Keratinocyte (primary cell): ENCODE data around the gene SLC12A8. TPM values are rescaled to one million over a fixed set of nuclear protein-coding genes. Genes with fewer than 3 reads are reported as not detected.

ENCODE experiments used
- DNase-seq: peaks from one replicate; pipeline ENCODE4 v3.0.0-alpha.2; 2011; ENCODE audit warnings: low read depth, missing footprints, low spot score
- FAIRE-seq: peaks from 2 replicates; lab custom pipeline; 2011; peaks lifted over from hg19 to GRCh38; lab: Jason Lieb, UNC
- H2AFZ ChIP-seq: 2 replicates; pipeline ENCODE4 v1.6.0; 2012; ENCODE audit warnings: low read length, control low read depth, inconsistent platforms; ENCODE audit not compliant: control insufficient read depth
- H3K27ac ChIP-seq: 2 replicates; pipeline ENCODE4 v1.5.1; 2011; ENCODE audit warnings: low read length; ENCODE audit not compliant: control insufficient read depth, insufficient read depth
- H3K27me3 ChIP-seq: 3 replicates; pipeline ENCODE4 v1.6.0; 2011; ENCODE audit warnings: low read length; ENCODE audit not compliant: control insufficient read depth, insufficient read depth; ENCODE audit errors: extremely low read depth
- H3K36me3 ChIP-seq, 2 experiments: 2 replicates in 1 of 2; 3 replicates in 1 of 2; pipeline ENCODE4 v1.5.1; 2011; ENCODE audit warnings: low read length in 2 of 2, mild to moderate bottlenecking in 1 of 2; ENCODE audit not compliant: control insufficient read depth in 2 of 2, insufficient read depth in 2 of 2; ENCODE audit errors: extremely low read depth in 1 of 2
- H3K4me1 ChIP-seq: 3 replicates; pipeline ENCODE4 v1.5.1; 2011; ENCODE audit warnings: low read length; ENCODE audit not compliant: control insufficient read depth, insufficient read depth; ENCODE audit errors: extremely low read depth
- H3K4me2 ChIP-seq: 3 replicates; pipeline ENCODE4 v1.6.0; 2011; ENCODE audit warnings: low read depth, low read length; ENCODE audit not compliant: control insufficient read depth, insufficient read depth; ENCODE audit errors: extremely low read depth
- H3K4me3 ChIP-seq, 3 experiments: fragments of 200-600 bp in 1 of 3; sonication (generic) in 1 of 3; 2 replicates in 2 of 3; 3 replicates in 1 of 3; pipeline ENCODE4 v1.5.1; 2011 to 2016; ENCODE audit warnings: low read length in 3 of 3, mild to moderate bottlenecking in 3 of 3, control low read depth in 2 of 3, inconsistent platforms in 1 of 3, low read depth in 1 of 3, mixed read lengths in 1 of 3, mixed run types in 1 of 3, moderate library complexity in 1 of 3; ENCODE audit not compliant: control insufficient read depth in 2 of 3, insufficient read depth in 2 of 3; ENCODE audit errors: extremely low read depth in 1 of 3
- H3K79me2 ChIP-seq: 2 replicates; pipeline ENCODE4 v1.6.0; 2012; ENCODE audit warnings: low read length; ENCODE audit not compliant: control insufficient read depth, insufficient read depth
- H3K9ac ChIP-seq: 3 replicates; pipeline ENCODE4 v1.6.0; 2011; ENCODE audit warnings: low read length; ENCODE audit not compliant: control insufficient read depth, insufficient read depth; ENCODE audit errors: extremely low read depth
- H3K9me1 ChIP-seq: 3 replicates; pipeline ENCODE4 v1.6.0; 2011; ENCODE audit warnings: low read length; ENCODE audit not compliant: control insufficient read depth, insufficient read depth; ENCODE audit errors: extremely low read depth
- H3K9me3 ChIP-seq: 2 replicates; pipeline ENCODE4 v1.5.1; 2012; ENCODE audit warnings: low read depth, low read length; ENCODE audit not compliant: control insufficient read depth
- H4K20me1 ChIP-seq: 3 replicates; pipeline ENCODE4 v1.6.0; 2011; ENCODE audit warnings: low read length; ENCODE audit not compliant: control insufficient read depth, insufficient read depth; ENCODE audit errors: extremely low read depth
- CTCF ChIP-seq, 3 experiments: IDR thresholded peaks in 1 of 3; conservative IDR thresholded peaks in 1 of 3; optimal IDR thresholded peaks in 1 of 3; 2 replicates in 2 of 3; 3 replicates in 1 of 3; pipeline versions ENCODE3 to v1.5.1; 2011; ENCODE audit warnings: low read length in 3 of 3, mild to moderate bottlenecking in 3 of 3, moderate library complexity in 2 of 3, control low read depth in 1 of 3, inconsistent platforms in 1 of 3; ENCODE audit not compliant: insufficient read depth in 2 of 3; ENCODE audit errors: extremely low read depth in 1 of 3
- EZH2 ChIP-seq: IDR thresholded peaks from one replicate; pipeline ENCODE4 v1.6.1; 2012; ENCODE audit warnings: inconsistent platforms, mild to moderate bottlenecking, low read length, moderate library complexity
- dilution Hi-C: fragments of 300-500 bp; cut with MboI; formaldehyde crosslinking; loops from one replicate; pipeline ENCODE4 v1.7.0; 2020; ENCODE audit warnings: low sequenced_read_pairs; ENCODE audit not compliant: extremely low pct_ligation_motif_present
- polyA plus RNA-seq, 5 experiments: library from polyadenylated mRNA; depleted of rRNA in 3 of 5; stranded (reverse) in 3 of 5; stranded (forward) in 1 of 5; unstranded in 1 of 5; fragments of >200 nt; gene quantifications; 1 replicate in 1 of 5; 2 replicates in 3 of 5; 3 replicates in 1 of 5; pipeline versions ENCODE4 v1.2.1 to v1.2.3, GENCODE V29; 2011 to 2012; ENCODE audit warnings: missing spikeins in 2 of 5, low read depth in 1 of 5, low replicate concordance in 1 of 5

The SLC12A8 gene
- polyA plus RNA-seq, 1 donor (not counting 4 experiments of a cell fraction or from before 2014, with no cell fraction given): 6.9 TPM

GRCh38 chr3:125186800-125187598 is 25.5 kb downstream of the SLC12A8 start:
- H4K20me1 ChIP-seq: no peaks in the 10 kb centered on the region
- dilution Hi-C loops: no loop called here
- peaks cover 14 to 22% of the 10 kb centered on the region in 2 experiments for H3K36me3 ChIP-seq
- H3K4me2 ChIP-seq: no peak overlapping the region
- H3K79me2 ChIP-seq: no peaks in the 10 kb centered on the region
- no peak overlapping the region for H3K4me3 ChIP-seq
- no peaks in the 10 kb centered on the region for H3K4me1 ChIP-seq
- FAIRE-seq (no peak), DNase-seq (no peak)
- H3K9me1 ChIP-seq: no peaks in the 10 kb centered on the region
- H2AFZ ChIP-seq: no peak overlapping the region
- H3K9ac ChIP-seq: no peak overlapping the region
- H3K27ac ChIP-seq: no peak overlapping the region
- H3K9me3 ChIP-seq: no peaks in the 10 kb centered on the region
- H3K27me3 ChIP-seq: no peaks in the 10 kb centered on the region
- TF ChIP-seq CTCF (optimal IDR thresholded peaks at IDR 0.05 in 1 of 3, IDR thresholded peaks at IDR 0.05 in 1 of 3, conservative IDR thresholded peaks at IDR 0.05 in 1 of 3; ENCODE audit: extremely low read depth in 1 of 3, insufficient read depth in 2 of 3, low read length in 3 of 3) (no peak), EZH2 (no peak)

- TF ChIP-seq CTCF (optimal IDR thresholded peaks at IDR 0.05 in 1 of 3, IDR thresholded peaks at IDR 0.05 in 1 of 3, conservative IDR thresholded peaks at IDR 0.05 in 1 of 3; ENCODE audit: extremely low read depth in 1 of 3, insufficient read depth in 2 of 3, low read length in 3 of 3) (no peak), EZH2 (no peak)
- dilution Hi-C loops: no loop called here
- Histone ChIP-seq H3K9ac (no peak overlapping the region), H3K4me2 (no peak overlapping the region), H3K27me3 (no peaks in the 10 kb centered on the region), H3K4me3 (no peak overlapping the region), H2AFZ (no peak overlapping the region), H4K20me1 (no peaks in the 10 kb centered on the region), H3K36me3 (peaks cover 14 to 20% of the 10 kb centered on the region in 2 experiments), H3K9me1 (no peaks in the 10 kb centered on the region), H3K4me1 (no peaks in the 10 kb centered on the region), H3K79me2 (no peaks in the 10 kb centered on the region), H3K27ac (no peak overlapping the region), H3K9me3 (no peaks in the 10 kb centered on the region)
- FAIRE-seq (no peak), DNase-seq (no peak)
Observed at GRCh38 chr3:125186261-125186787, 26.2 kb downstream of the SLC12A8 start.
